ENCODE measurements around the gene GSTO1. TPM values are rescaled to one million over a fixed set of nuclear protein-coding genes. Genes with fewer than 3 reads are reported as not detected.

The GSTO1 gene
- total and polyA plus RNA-seq, 2 of the 13 experiments (the other 11 are each of a cell fraction or from before 2014, with no cell fraction given), result 228 to 300 TPM

- Histone ChIP-seq H4K20me1 (ENCODE audit: insufficient read depth, low read length) (no peaks in the 10 kb centered on the region), H3K79me2 (ENCODE audit: insufficient read depth, low read length) (no peaks in the 10 kb centered on the region), H3K36me3 (replicated peaks in 1 of 2; ENCODE audit: control insufficient read depth in 1 of 2, insufficient read depth in 2 of 2, low read length in 2 of 2) (no peaks in the 10 kb centered on the region), H3K4me2 (ENCODE audit: low read depth, low read length) (no peak overlapping the region), H3K9me3 (ENCODE audit: low read length) (no peaks in the 10 kb centered on the region), H3K9ac (ENCODE audit: insufficient read depth, low read depth, low read length) (no peak overlapping the region), H3K4me3 (replicated peaks in 1 of 3; ENCODE audit: insufficient read depth in 1 of 3, low read depth in 2 of 3, low read length in 3 of 3) (no peak overlapping the region), H3K27me3 (ENCODE audit: control insufficient read depth in 1 of 2, insufficient read depth in 2 of 2, low read length in 2 of 2) (no peaks in the 10 kb centered on the region), H3K4me1 (ENCODE audit: insufficient read depth, low read length) (peaks cover 77% of the 10 kb centered on the region), H2AFZ (ENCODE audit: low read length) (no peak overlapping the region), H3K27ac (ENCODE audit: extremely low read length, insufficient read depth, low read length) (no peak overlapping the region)
- intact Hi-C loops (cut with micrococcal nuclease; ENCODE audit: unreplicated experiment) (no loop called here), in situ Hi-C loops (cut with HindIII; ENCODE audit: extremely low pct_ligation_motif_present, low pct_unique_long_range_greater_than_20kb) (no loop called here)
- no peak for FAIRE-seq
- no TSS peak for BruUV-seq (replicated peaks)
- DNase-seq (ENCODE audit: low spot score), result no peak
- CTCF ChIA-PET (ENCODE audit: low intra/inter-chr PET ratio, low total read pairs), result interaction anchor here (2.8 kb wide), 1 partner anchor 16 kb away, joined by 27 read pairs; no protein-coding TSS in a partner anchor
- no peak for TF ChIP-seq ZUFSP (CRISPR knock-in tag; IDR thresholded peaks at IDR 0.05; ENCODE audit: borderline replicate concordance)
- TF ChIP-seq BORCS8-MEF2B (CRISPR knock-in tag; IDR thresholded peaks at IDR 0.05), result no peak
- TF ChIP-seq ZNF275 (CRISPR knock-in tag; IDR thresholded peaks at IDR 0.05; ENCODE audit: borderline replicate concordance), result no peak
- TF ChIP-seq SRY (CRISPR knock-in tag; IDR thresholded peaks at IDR 0.05), result no peak
- peak; percentile 90 for TF ChIP-seq MAFF (IDR thresholded peaks at IDR 0.05; ENCODE audit: low read depth, low read length)
- TF ChIP-seq MAFK (conservative IDR thresholded peaks at IDR 0.05 in 1 of 2, IDR thresholded peaks at IDR 0.05 in 1 of 2; ENCODE audit: low read length in 2 of 2), result peak; percentile 84 to 94
- ATAC-seq, result no peak
- POLR2A ChIA-PET, result interaction anchor here (4.1 to 4.6 kb wide), 2 partner anchors 11 to 21 kb away, joined by 23 to 51 read pairs; partner anchors contain the start of gene GSTO1
- WGBS (ENCODE audit: low lambda C conversion rate), result 89% methylated on average over 1 of the region's 1 CpG
Measured at GRCh38 chr10:104276192-104276591, 21.5 kb downstream of the GSTO1 start.

Measured in HepG2 (cell line).